HL-60 (cell line): Measurements from ENCODE around the gene ANKRD62.

Experiments used
- DNase-seq, 2 experiments: peaks; one replicate each; pipeline ENCODE4 v3.0.0-alpha.2; 2010 to 2020; ENCODE audit warnings: low read depth in 1 of 2, low spot score in 1 of 2
- H3K27ac ChIP-seq: fragments of 250-450 bp; sonication (Bioruptor Pico); replicated peaks from 2 replicates; pipeline ENCODE4 v1.5.1; 2020; ENCODE audit warnings: mild to moderate bottlenecking, moderate library complexity
- H3K27me3 ChIP-seq: fragments of 250-450 bp; sonication (Bioruptor Pico); 2 replicates; pipeline ENCODE4 v1.5.1; 2021; ENCODE audit warnings: mild to moderate bottlenecking, moderate library complexity; ENCODE audit not compliant: insufficient read depth, poor library complexity, severe bottlenecking
- H3K4me3 ChIP-seq: replicated peaks from 2 replicates; pipeline ENCODE4 v1.5.1; 2011; ENCODE audit warnings: mild to moderate bottlenecking, control low read depth, low read length; ENCODE audit not compliant: insufficient read depth
- CTCF ChIP-seq: IDR thresholded peaks from one replicate; pipeline ENCODE4 v1.5.1; 2011; ENCODE audit warnings: low read length, control low read depth, inconsistent platforms; ENCODE audit not compliant: insufficient read depth
- GABPA ChIP-seq: IDR thresholded peaks from 2 replicates; pipeline ENCODE4 v1.6.1; 2012; ENCODE audit warnings: low read depth
- POLR2AphosphoS5 ChIP-seq: IDR thresholded peaks from 2 replicates; pipeline ENCODE4 v1.6.1; 2012; ENCODE audit warnings: low read depth
- REST ChIP-seq: IDR thresholded peaks from 2 replicates; pipeline ENCODE4 v1.6.1; 2012; ENCODE audit warnings: low read depth; ENCODE audit not compliant: insufficient replicate concordance
- SPI1 ChIP-seq: IDR thresholded peaks from 2 replicates; pipeline ENCODE4 v1.6.1; 2012; ENCODE audit warnings: low read depth, mild to moderate bottlenecking, borderline replicate concordance

Gene ANKRD62

GRCh38 chr18:12061685-12062084 lies 32.0 kb upstream of the ANKRD62 start:
- Histone ChIP-seq H3K27me3 (no peaks in the 10 kb centered on the region), H3K4me3 (no peak overlapping the region), H3K27ac (no peak overlapping the region)
- DNase-seq = no peak
- TF ChIP-seq REST (no peak), POLR2AphosphoS5 (no peak)

GRCh38 chr18:12062974-12063373 lies 30.7 kb upstream of the ANKRD62 start:
- TF ChIP-seq CTCF (no peak), POLR2AphosphoS5 (no peak), REST (no peak), GABPA (no peak), SPI1 (no peak)
- no peak overlapping the region for H3K27ac ChIP-seq
- H3K4me3 ChIP-seq = no peak overlapping the region
- no peak for DNase-seq
- no peaks in the 10 kb centered on the region for H3K27me3 ChIP-seq

GRCh38 chr18:12064086-12064763 lies 29.4 kb upstream of the ANKRD62 start:
- H3K27ac ChIP-seq = no peak overlapping the region
- no peak overlapping the region for H3K4me3 ChIP-seq
- TF ChIP-seq POLR2AphosphoS5 (no peak), GABPA (no peak), CTCF (no peak)
- DNase-seq = no peak
- no peaks in the 10 kb centered on the region for H3K27me3 ChIP-seq

- TF ChIP-seq POLR2AphosphoS5 = no peak
- TF ChIP-seq SPI1 = no peak
- no peak for TF ChIP-seq CTCF
- TF ChIP-seq REST = no peak
- no peak for TF ChIP-seq GABPA
- no peak for DNase-seq
- no peaks in the 10 kb centered on the region for H3K27me3 ChIP-seq
- H3K27ac ChIP-seq = no peak overlapping the region
- no peak overlapping the region for H3K4me3 ChIP-seq
Measured at GRCh38 chr18:12065397-12065796, 28.2 kb upstream of the ANKRD62 start.
